NOMO-1 treated with dmso at 0.1 percent for 144 hours (cell line): ENCODE data around the gene SLC23A3.

Source experiments
- DNase-seq: peaks from one replicate; lab custom pipeline; 2025; ENCODE audit not compliant: unreplicated experiment; lab: John Stamatoyannopoulos, UW

The SLC23A3 gene

GRCh38 chr2:219176818-219177551, 7.2 kb upstream of the SLC23A3 start, which contains the start of gene CNPPD1:
CNPPD1 (minus strand) TSS chr2:219176925; CDS start chr2:219176828, 97 bp downstream.
- peak; percentile 80 for DNase-seq

DNA sequence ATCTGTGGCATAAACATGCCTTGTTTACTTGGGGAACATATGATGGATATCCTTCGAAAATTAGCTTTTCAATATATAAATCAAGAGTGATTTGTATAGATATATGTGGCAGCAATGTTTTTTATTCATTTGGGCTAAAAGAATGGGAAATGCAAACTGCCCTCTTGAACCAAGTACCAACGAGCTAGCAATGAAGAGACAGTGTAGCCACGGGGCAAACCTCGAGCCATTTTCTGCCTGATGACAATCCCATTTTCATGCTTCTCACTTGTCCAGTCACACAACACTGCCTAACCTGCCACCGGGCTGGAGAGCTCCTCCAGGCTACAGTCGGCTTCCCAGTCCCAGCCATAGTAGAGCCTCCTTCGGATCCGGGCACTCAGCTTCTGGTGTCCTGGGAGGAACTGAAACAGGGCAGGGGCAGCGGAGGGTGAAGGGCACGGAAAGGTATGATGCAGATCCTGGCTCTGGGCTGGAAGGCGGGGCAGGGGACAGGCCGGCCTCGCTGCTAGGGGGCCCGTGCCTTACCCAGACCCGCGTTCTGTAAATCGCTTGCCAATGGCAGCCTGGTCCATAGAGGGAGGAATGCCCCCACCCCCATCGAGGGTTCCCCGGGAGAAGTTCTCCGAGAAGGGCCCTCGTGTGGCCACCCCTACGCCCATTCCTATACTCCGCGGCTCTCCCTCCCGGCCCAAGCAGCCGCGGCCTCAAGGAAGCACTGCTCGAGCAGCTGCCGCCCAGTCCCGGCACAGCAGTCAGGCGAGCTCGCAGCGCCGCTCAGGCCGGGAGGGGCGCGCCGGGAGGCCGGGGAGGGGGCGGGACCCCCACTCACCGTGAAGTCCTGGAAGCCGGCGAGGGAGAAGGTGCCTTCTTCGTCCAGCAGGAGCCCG, 6.3 kb upstream of the SLC23A3 start:
- peak; percentile 27 for DNase-seq

DNA sequence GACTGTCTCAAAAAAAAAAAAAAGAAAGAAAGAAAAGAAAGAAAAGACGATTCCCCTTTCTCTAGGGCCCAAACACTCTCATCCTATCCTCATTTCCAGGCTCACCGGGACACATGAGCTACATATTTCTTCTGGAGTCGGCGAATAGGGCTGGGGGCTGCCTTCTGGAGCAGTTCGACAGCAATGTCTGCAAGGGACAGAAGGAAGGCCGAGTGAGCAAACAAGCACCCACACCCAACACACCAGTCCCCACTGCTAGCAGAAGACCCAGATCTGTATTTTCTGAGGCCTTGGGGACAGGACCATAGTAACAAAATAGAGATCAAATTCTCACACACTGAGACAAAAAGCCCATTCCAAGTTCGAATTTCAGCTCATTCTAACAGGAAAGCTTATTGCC, 5.7 kb upstream of the SLC23A3 start:
- no peak for DNase-seq

DNA sequence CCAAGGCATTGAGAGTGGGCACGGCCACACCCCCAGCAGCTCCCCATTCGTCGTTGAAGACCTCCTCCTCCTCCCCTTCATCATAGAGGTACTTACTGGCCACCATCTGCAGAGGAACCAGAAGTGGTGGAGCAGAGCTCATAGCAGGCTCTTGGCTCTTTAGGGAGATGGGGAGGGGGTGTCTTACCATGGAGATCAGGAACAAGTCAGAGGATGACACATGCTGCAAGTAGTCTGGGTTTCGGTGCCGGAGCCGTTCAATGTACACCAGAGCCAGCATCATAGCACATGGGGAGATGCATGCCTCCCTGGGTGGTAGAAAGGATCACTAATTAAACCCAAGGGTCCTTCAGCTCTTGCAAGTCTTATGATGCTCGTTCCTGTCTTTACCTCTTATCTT, 5.0 kb upstream of the SLC23A3 start:
- no peak for DNase-seq

DNA sequence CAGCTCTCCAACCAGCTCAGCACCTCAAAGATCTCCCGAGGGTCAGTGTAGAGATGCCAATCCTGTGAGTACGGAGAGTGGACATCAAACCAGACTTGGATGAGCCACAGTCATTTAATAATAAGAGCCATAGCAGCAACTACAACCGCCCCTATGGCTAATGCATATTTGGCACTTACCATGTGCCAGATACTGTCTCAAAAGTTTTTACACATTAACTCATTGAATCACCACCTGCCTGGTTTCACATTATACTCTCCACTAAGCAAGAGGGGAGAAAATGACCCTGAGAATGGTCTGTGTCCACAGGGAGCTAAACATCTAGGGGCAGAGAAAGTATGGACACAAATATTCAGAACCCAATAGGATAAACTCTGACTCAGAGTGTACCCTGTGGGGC, 4.3 kb upstream of the SLC23A3 start:
- no peak for DNase-seq

DNA sequence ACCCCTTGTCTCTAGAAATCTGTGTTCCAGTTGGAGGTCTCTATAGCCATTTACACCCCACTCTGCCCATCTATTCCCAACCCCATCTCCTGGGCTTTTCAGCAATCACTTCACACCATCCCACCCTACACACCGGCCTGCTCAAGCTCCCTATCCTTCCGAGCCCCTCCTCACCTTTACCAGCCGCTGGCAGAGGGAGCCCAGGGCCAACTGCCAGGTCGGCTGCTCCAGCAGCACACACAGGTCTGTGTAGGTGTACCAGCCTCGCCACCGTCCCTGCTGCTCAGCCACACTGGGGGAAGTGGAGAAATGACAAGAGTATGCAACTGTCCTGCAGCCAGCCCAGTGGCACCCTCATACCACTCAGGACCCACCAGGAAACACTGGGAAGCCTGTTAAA, 3.3 kb upstream of the SLC23A3 start:
- DNase-seq: no peak

DNA sequence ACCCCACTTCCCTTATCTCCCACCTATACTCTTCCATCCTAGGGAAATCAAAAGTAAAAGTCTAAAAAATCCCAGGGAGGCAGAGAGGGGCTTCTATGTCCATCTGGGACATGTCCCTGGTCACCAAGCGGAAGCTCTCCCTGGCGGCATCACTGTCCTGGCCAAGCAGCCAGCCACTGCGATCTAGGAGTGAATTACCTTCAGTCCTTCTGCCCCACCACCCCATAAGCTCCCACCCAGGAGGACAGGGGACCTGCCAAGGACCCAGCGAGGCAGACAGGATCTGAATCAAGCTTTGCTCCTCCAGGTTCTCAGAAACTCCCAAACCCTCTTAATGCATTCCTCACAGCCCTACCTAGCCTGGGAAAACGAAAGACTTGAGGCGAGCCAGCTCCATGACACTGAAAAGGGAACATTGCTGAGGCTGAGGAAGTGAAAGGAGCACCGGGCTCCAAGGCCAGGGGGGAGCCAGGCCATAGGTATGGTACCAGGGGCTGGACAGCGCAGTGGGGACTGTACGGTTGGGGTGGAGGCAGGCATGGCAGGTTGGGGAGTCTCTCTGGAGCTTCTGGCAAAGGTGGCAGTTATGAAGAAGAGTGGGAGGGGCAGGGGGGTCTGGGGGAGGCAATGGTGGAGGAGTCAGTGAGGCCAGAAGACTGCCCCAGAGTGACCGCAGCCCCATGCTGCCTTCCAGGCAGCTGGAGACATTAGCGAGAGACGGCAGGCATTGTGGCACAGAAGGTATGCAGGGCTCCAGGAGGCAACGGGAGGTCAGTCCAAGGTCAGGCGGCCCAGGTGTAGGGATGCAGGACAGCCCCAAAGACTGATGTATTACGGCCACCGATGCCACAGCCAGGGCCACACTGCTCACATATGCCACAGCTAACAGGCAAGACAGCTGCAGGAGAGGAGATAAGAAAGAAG, 2.7 kb upstream of the SLC23A3 start:
- DNase-seq: no peak

DNA sequence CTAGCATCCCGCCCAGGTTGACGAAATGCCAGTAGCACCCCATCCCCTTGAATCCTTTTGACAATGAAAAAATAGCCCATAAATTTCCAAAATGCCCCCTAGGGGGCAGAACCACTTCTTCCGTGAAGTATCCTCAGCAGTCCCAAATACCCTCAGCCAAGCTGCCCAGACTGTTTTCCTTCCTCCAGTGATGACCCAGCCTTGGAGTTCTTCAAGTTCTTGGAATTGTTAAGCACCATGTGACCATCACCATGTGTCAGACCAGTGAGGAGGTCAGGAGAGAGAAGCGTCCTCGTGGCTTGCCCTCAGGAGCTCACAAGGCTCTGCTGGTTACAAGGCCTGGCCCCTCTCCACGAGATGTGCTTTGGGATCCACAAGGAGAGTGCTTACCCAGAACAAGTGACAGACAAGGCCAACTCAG, 1.4 kb upstream of the SLC23A3 start:
- no peak for DNase-seq

- DNase-seq: no peak
Observed at GRCh38 chr2:219168932-219169331, 897 bp downstream of the SLC23A3 start.

DNA sequence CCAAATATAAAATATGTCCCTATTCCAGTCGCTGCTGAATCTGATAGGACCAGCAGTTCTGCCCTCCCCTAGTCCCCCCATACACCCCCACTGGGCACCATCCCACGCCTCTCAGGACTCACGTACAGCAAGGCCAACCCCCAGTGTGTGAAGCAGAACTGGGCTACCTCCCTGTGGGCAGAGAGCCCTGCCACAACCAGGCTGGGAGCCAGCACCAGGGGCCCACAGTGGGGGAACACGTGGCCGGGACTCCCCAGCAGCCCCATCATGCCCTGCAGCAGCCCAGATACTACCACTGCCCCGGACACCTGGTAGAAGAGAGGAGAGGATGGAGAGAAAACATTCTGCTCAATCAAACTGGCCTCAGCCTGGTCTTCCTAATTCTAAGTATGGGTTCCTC, 1.3 kb downstream of the SLC23A3 start:
- no peak for DNase-seq

DNA sequence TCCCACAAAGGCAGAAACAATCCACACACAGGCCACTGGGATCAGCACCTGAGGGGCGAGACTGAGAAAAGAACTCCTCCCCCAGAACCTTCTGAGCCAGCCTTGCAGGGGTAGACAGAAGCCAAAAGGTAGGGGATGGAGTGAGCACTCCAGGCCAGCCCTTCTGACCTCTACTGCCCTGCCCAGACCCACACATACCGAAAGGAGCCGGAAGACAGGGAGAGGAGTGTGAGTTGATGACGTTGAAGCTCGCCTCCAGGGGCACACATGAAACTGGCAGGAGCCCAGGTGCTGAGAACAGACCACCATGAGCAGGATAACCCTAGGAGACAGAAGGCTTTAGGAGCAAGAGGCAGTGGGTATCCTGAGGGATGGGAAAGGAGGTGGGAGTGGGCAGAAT, 1.8 kb downstream of the SLC23A3 start:
- DNase-seq: no peak

GRCh38 chr2:219165058-219165911, 4.5 kb downstream of the SLC23A3 start:
- no peak for DNase-seq

- DNase-seq: no peak
Observed at GRCh38 chr2:219163156-219163555, 6.7 kb downstream of the SLC23A3 start.

- no peak for DNase-seq
Observed at GRCh38 chr2:219161097-219161496, 8.7 kb downstream of the SLC23A3 start.

- DNase-seq: peak; percentile 87
Observed at GRCh38 chr2:219160186-219161017, 9.4 kb downstream of the SLC23A3 start, which contains the start of gene NHEJ1. NHEJ1 (minus strand) TSS chr2:219160815; CDS start chr2:219158362, 2,453 bp downstream.

DNA sequence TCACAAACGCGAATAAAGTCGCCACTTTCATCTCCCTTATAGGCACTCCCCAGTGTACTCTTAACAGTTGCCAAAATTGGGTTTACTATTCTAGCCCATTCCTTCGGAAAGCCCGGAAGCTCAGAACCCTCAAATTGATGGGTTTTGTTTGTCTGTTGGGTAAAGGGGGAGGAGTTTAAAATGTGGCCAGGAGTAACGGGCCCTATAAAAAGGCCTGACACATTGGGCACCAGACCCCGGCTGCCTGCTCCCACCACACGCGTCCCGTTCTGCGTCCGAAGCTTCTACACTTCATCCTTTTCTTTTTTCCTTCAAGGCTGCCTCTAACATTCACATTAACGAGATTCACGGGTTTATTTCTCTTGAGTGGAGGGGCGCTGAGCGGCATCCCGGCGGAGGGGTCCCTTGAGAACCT, 10.1 kb downstream of the SLC23A3 start:
- DNase-seq: no peak

DNA sequence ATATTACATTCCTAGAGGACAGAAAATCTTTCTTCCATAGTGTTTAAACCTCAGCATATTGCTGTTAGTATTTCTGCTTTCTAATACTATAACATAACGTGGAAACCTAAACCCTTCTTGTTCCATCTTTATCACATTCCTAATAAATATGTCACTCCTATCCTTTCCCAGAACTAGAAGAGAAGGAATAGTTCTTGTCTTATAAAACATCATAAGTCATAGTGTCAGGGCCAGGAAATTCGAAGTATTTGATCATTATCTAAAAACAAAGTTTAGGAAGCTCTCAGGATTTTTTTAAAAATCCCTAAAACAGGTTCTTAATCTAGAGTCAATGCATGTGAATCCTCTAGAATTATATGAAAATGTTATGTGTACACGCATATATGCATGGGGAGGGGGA, 11.2 kb downstream of the SLC23A3 start:
- no peak for DNase-seq

DNA sequence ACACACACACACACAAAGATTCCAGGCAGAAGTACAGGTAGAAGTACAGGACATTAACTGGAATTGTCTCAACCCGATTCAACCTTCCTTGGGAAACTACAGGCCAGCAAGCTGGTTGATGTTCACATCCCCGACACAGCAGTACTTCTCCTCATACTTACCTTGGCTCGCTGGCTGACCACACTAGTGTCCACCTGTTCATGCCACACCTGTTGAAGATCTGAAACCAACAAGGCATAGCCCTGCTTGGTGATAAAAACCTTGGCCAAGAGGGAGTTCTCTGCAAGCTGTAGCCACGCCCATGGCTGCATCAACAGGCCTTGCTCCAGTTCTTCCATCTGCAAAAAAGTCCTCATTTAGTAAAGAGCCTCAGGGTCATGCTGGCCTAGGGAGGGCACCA, 11.8 kb downstream of the SLC23A3 start:
- no peak for DNase-seq

DNA sequence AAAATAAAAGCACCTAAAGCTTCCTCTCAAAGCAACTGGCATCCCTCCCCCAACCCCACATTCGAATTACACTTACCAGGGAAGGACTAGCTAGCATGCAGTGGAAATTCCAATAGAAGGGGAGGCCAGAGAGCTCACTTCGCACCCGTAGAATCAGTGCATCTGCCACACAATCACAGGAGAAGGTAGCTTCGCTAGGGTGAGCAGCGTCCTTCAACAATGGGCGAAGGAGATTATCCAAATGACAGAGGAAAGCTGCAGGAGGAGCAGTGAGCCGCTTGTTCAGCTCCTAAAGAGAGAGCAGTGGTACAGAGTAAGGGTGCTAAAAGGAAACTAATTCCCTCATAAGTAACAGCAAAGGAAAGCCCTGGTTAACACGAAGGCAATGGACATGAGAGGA, 12.4 kb downstream of the SLC23A3 start:
- DNase-seq: no peak
